K562 (cell line): ENCODE measurements around the gene MBNL2. TPM values are rescaled to one million over a fixed set of nuclear protein-coding genes. Genes with fewer than 3 reads are reported as not detected.

Experiments
- CBX1 ChIP-seq: sonication (generic); IDR thresholded peaks from 2 replicates; pipeline ENCODE4 v1.6.1; 2016; ENCODE audit warnings: antibody characterized with exemption, low read depth, mild to moderate bottlenecking
- ETS2 ChIP-seq: IDR thresholded peaks from 2 replicates; pipeline ENCODE4 v1.6.1; 2016; ENCODE audit warnings: borderline replicate concordance, missing genetic modification characterization, mild to moderate bottlenecking, moderate library complexity, missing compliant biosample characterization; ENCODE audit not compliant: poor library complexity, severe bottlenecking
- GABPB1 ChIP-seq: sonication (generic); formaldehyde crosslinking; IDR thresholded peaks from 2 replicates; pipeline ENCODE4 v1.8.0; 2022; ENCODE audit warnings: mild to moderate bottlenecking, missing genetic modification reagents
- GMEB1 ChIP-seq: fragments of 250-450 bp; sonication (Bioruptor Pico); IDR thresholded peaks from 2 replicates; pipeline ENCODE4 v1.4.0; 2020; ENCODE audit warnings: mild to moderate bottlenecking
- HSF4 ChIP-seq: fragments of 250-450 bp; sonication (Bioruptor Pico); IDR thresholded peaks from 2 replicates; pipeline ENCODE4 v2.1.2; 2022; ENCODE audit warnings: mild to moderate bottlenecking, moderate library complexity, borderline replicate concordance
- IRF9 ChIP-seq: fragments of 450-650 bp; IDR thresholded peaks from 2 replicates; pipeline ENCODE4 v1.6.1; 2016; ENCODE audit warnings: missing biosample characterization, missing genetic modification characterization
- LCOR ChIP-seq: sonication (generic); formaldehyde crosslinking; IDR thresholded peaks from 2 replicates; pipeline ENCODE4 v1.8.0; 2022; ENCODE audit warnings: mild to moderate bottlenecking, missing genetic modification reagents
- MYBL2 ChIP-seq, 2 experiments: fragments of 450-650 bp in 1 of 2; sonication (generic) in 1 of 2; formaldehyde crosslinking in 1 of 2; IDR thresholded peaks; 2 replicates each; pipeline versions ENCODE4 v1.6.1 to v1.8.1; 2017 to 2022; ENCODE audit warnings: borderline replicate concordance in 1 of 2, inconsistent platforms in 1 of 2, low read depth in 1 of 2, mild to moderate bottlenecking in 1 of 2, missing genetic modification reagents in 1 of 2, moderate library complexity in 1 of 2
- NEUROD1 ChIP-seq: fragments of 150-350 bp; IDR thresholded peaks from 2 replicates; pipeline ENCODE4 v1.6.1; 2014; ENCODE audit warnings: borderline replicate concordance, low read length, low read depth; ENCODE audit not compliant: partially characterized antibody
- OTX1 ChIP-seq: fragments of 450-650 bp; formaldehyde crosslinking; IDR thresholded peaks from 2 replicates; pipeline ENCODE4 v1.4.0; 2022; ENCODE audit warnings: mild to moderate bottlenecking
- RBM14 ChIP-seq: fragments of 200-400 bp; formaldehyde crosslinking; IDR thresholded peaks from 2 replicates; pipeline ENCODE4 v1.6.1; 2018; ENCODE audit warnings: low read depth, mild to moderate bottlenecking, low read length, moderate library complexity, borderline replicate concordance; ENCODE audit not compliant: insufficient read depth
- RCOR1 ChIP-seq, 2 experiments: IDR thresholded peaks; 2 replicates each; pipeline ENCODE4 v1.6.1; 2012; ENCODE audit warnings: low read depth in 2 of 2, low read length in 2 of 2, borderline replicate concordance in 1 of 2, improper control_type of control experiment in 1 of 2
- SMAD2 ChIP-seq: fragments of 150-350 bp; IDR thresholded peaks from 2 replicates; pipeline ENCODE4 v1.6.1; 2014; ENCODE audit warnings: low read depth, mild to moderate bottlenecking, low read length
- SREBF2 ChIP-seq: sonication (generic); formaldehyde crosslinking; IDR thresholded peaks from 2 replicates; pipeline ENCODE4 v1.4.0; 2020; ENCODE audit warnings: mild to moderate bottlenecking, missing genetic modification reagents
- SRSF3 ChIP-seq: fragments of 200-400 bp; formaldehyde crosslinking; IDR thresholded peaks from 2 replicates; pipeline ENCODE4 v1.6.1; 2016; ENCODE audit warnings: mild to moderate bottlenecking, low read length, moderate library complexity; ENCODE audit not compliant: insufficient read depth
- TEAD1 ChIP-seq, 2 experiments: fragments of 450-650 bp in 1 of 2; sonication (generic) in 1 of 2; formaldehyde crosslinking; IDR thresholded peaks; 2 replicates each; pipeline versions ENCODE4 v1.4.0 to v1.8.0; 2020 to 2022; ENCODE audit warnings: mild to moderate bottlenecking in 2 of 2, missing genetic modification reagents in 1 of 2
- ZBTB17 ChIP-seq: fragments of 450-650 bp; formaldehyde crosslinking; IDR thresholded peaks from 2 replicates; pipeline ENCODE4 v1.4.0; 2020; ENCODE audit warnings: mild to moderate bottlenecking
- ZFP1 ChIP-seq: fragments of 450-650 bp; formaldehyde crosslinking; IDR thresholded peaks from 2 replicates; pipeline ENCODE4 v1.4.0; 2020; ENCODE audit warnings: mild to moderate bottlenecking, mixed read lengths
- ZNF146 ChIP-seq: IDR thresholded peaks from one replicate; pipeline ENCODE4 v1.6.1; 2018; ENCODE audit warnings: missing compliant biosample characterization; ENCODE audit not compliant: unreplicated experiment
- ZNF3 ChIP-seq: fragments of 250-450 bp; sonication (Bioruptor Pico); IDR thresholded peaks from 2 replicates; pipeline ENCODE4 v1.5.0; 2021; ENCODE audit warnings: mild to moderate bottlenecking, moderate library complexity
- ZNF436 ChIP-seq: fragments of 250-450, 450-650 bp; sonication (Bioruptor Pico); formaldehyde crosslinking; IDR thresholded peaks from 2 replicates; pipeline ENCODE4 v1.7.0; 2020; ENCODE audit warnings: mild to moderate bottlenecking
- ZNF586 ChIP-seq: fragments of 450-650 bp; formaldehyde crosslinking; conservative IDR thresholded peaks from 2 replicates; pipeline ENCODE4 v1.4.0; 2020; ENCODE audit warnings: mild to moderate bottlenecking, moderate library complexity
- ZNF696 ChIP-seq: fragments of 250-450 bp; sonication (Bioruptor Pico); conservative IDR thresholded peaks from 2 replicates; pipeline ENCODE4 v1.4.0; 2020; ENCODE audit warnings: mild to moderate bottlenecking, moderate library complexity
- polyA plus RNA-seq, 8 experiments: library from polyadenylated mRNA; depleted of rRNA in 4 of 8; stranded (reverse) in 5 of 8; unstranded in 3 of 8; fragments of >200 nt; fragmentation: Nextera tagmentation in 2 of 8; fragmentation: Illumina TruSeq in 1 of 8; extraction: Ambion mirVana in 2 of 8; extraction: Trizol in 1 of 8; gene quantifications; 2 replicates each; pipeline versions ENCODE4 v1.2.1 to v1.2.3, GENCODE V29; 2011 to 2014; ENCODE audit warnings: inconsistent platforms in 1 of 8, missing spikeins in 1 of 8
- total RNA-seq, 7 experiments: library from RNA; depleted of rRNA in 6 of 7; stranded (reverse); fragments of >200 nt in 6 of 7; fragmentation: Illumina TruSeq in 2 of 7; extraction: Trizol in 2 of 7; gene quantifications; 2 replicates each; pipeline versions ENCODE4 v1.2.1 to v1.2.3, GENCODE V29; 2011 to 2021; ENCODE audit warnings: low replicate concordance in 1 of 7
- TF ChIP-seq, protein P1 (sequence below): fragments of 250-450 bp; sonication (Bioruptor Pico); IDR thresholded peaks from 2 replicates; pipeline ENCODE4 v1.8.0; 2021; ENCODE audit warnings: mild to moderate bottlenecking, moderate library complexity

Gene MBNL2
- total and polyA plus RNA-seq, 9 of the 15 experiments (the other 6 are each of a cell fraction or from before 2014, with no cell fraction given) = 7.0 to 24.8 (median 13.8) TPM

- no peak for TF ChIP-seq MYBL2 (IDR thresholded peaks at IDR 0.05; ENCODE audit: low read depth)
- no peak for TF ChIP-seq MYBL2 (CRISPR knock-in tag; IDR thresholded peaks at IDR 0.05; ENCODE audit: borderline replicate concordance)
- no peak for TF ChIP-seq ZNF146
- no peak for TF ChIP-seq NEUROD1
- TF ChIP-seq ZNF3 (CRISPR knock-in tag) = no peak
- TF ChIP-seq TEAD1 (CRISPR knock-in tag; IDR thresholded peaks at IDR 0.05) = 0 out of 4 replicates have a peak, but pooled peaks of 1 of the 2 experiments have one; percentile 10
- TF ChIP-seq ETS2 (tag) = no peak
- no peak for TF ChIP-seq OTX1
- TF ChIP-seq ZFP1 (CRISPR knock-in tag) = no peak
- TF ChIP-seq RCOR1 (IDR thresholded peaks at IDR 0.05; ENCODE audit: borderline replicate concordance in 1 of 2, low read depth in 2 of 2, low read length in 2 of 2) = peak in 1 of 2 experiments; percentile 75; a peak in 1 of 4 replicates
- no peak for TF ChIP-seq ZNF436 (CRISPR knock-in tag)
- TF ChIP-seq, protein P1, sequence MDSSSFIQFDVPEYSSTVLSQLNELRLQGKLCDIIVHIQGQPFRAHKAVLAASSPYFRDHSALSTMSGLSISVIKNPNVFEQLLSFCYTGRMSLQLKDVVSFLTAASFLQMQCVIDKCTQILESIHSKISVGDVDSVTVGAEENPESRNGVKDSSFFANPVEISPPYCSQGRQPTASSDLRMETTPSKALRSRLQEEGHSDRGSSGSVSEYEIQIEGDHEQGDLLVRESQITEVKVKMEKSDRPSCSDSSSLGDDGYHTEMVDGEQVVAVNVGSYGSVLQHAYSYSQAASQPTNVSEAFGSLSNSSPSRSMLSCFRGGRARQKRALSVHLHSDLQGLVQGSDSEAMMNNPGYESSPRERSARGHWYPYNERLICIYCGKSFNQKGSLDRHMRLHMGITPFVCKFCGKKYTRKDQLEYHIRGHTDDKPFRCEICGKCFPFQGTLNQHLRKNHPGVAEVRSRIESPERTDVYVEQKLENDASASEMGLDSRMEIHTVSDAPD (CRISPR knock-in tag) = no peak
- TF ChIP-seq HSF4 (CRISPR knock-in tag) = no peak
- no peak for TF ChIP-seq GABPB1
- TF ChIP-seq SRSF3 = no peak
- no peak for TF ChIP-seq CBX1
- TF ChIP-seq LCOR = no peak
- TF ChIP-seq ZNF586 (CRISPR knock-in tag) = no peak
- no peak for TF ChIP-seq ZNF696 (CRISPR knock-in tag)
- TF ChIP-seq SREBF2 = no peak
- TF ChIP-seq ZBTB17 (CRISPR knock-in tag) = no peak
- no peak for TF ChIP-seq GMEB1
- no peak for TF ChIP-seq RBM14
- TF ChIP-seq SMAD2 = no peak
- no peak for TF ChIP-seq IRF9
Observed at GRCh38 chr13:97257800-97258799, 36.0 kb downstream of the MBNL2 start (continued).
